SW480 (cell line): ENCODE measurements around the gene TMBIM1.
A peak's percentile ranks its signal among the peaks of the same experiment; 100 is the strongest.

Experiments
- DNase-seq: peaks from one replicate; pipeline ENCODE4 v3.0.0-alpha.2; 2016; ENCODE audit warnings: low spot score

Gene TMBIM1

GRCh38 chr2:218271865-218272530 lies 20.3 kb downstream of the TMBIM1 start:
- no peak for DNase-seq

GRCh38 chr2:218271487-218271797 lies 20.9 kb downstream of the TMBIM1 start:
- no peak for DNase-seq

- no peak for DNase-seq
Observed at GRCh38 chr2:218270721-218271486, 21.4 kb downstream of the TMBIM1 start.

- DNase-seq: peak; percentile 99
Observed at GRCh38 chr2:218269900-218270720, 22.2 kb downstream of the TMBIM1 start, which contains the start of the genes AAMP and PNKD. TSS of gene AAMP (minus strand) at chr2:218270137. CDS start at chr2:218270086, 51 bp downstream. TSS of gene PNKD (plus strand) at chr2:218270519. CDS start at chr2:218270536, 17 bp downstream.

- DNase-seq: no peak
Observed at GRCh38 chr2:218267259-218267658, 25.0 kb downstream of the TMBIM1 start.

- no peak for DNase-seq
Observed at GRCh38 chr2:218266316-218266979, 25.9 kb downstream of the TMBIM1 start.

DNA sequence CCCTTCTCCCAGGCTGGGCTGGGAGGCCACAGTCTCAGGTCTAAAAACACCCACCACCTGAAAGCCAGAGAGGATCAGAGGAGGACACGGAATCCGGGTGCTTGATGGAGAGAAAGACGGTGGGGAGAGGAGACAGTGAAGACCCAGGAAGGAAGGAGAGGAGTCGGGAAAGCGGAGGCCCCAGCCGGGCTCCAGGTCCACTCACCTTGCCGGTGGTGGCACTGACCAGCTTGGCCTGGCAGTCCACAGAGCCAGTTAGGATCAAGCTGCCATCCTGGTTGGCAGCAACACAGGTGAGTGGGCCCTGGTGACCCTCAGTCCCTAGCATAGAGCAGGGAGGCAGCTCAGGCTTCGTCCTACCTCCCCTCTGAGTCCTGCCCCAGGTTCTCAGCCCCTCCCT lies 26.7 kb downstream of the TMBIM1 start:
- DNase-seq: no peak

- DNase-seq: no peak
Observed at GRCh38 chr2:218264773-218265561, 27.3 kb downstream of the TMBIM1 start.

DNA sequence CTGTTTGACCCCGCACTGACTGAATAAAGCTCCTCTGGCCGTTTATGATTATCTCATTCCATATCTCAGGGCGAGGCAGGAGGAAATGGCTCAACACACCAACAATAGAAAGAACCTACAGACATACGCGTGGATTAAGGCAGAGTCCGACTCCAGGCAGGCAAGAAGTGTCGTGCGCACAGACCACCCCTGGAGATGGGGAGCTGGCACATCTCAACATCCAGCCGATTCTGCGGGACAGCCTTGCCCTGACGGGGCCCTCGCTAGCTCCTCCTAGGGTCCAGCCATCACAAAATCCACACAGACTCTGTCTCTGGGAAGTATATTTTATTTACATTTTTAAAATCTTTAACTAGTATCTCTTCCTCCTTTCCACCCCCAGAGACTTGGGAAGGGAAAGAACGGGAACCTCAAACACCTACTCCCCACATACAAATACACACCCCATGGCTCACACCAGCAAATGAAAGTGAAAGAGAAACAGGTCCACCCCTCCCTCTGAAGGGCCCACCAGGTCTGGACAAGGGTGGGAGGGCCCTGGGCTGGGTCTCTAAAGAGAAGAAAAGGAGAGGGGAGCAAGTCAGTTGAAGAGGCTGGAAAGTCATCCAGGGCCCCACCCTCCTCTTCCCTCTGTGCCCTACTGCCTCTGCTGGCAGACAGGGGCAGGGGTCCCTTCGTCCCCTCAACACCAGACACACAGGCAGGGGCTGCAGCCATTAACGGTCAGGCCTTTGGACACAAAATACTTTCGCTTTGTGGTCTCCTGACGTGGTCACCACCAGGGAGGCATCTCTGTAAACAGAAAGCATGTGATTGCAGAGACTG lies 28.3 kb downstream of the TMBIM1 start:
- no peak for DNase-seq

GRCh38 chr2:218262631-218263586 lies 29.4 kb downstream of the TMBIM1 start:
- DNase-seq: no peak

DNA sequence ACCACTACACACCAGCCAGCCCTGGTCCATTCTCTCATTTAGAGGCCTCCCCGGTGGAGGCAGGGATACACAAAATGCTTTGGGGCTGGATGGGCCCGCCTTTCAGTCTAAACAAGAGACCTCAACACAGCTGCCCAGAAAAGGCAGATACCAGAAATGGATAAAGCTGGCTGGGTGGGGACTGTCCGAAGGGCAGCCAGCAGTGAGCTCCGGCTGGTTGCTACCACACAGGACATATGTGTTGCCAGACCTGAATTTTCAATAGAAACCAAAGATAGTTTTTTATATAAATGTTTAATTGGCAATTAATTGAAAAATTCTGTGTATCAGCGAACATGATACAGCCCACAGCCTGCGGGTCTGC lies 30.1 kb downstream of the TMBIM1 start:
- no peak for DNase-seq

DNA sequence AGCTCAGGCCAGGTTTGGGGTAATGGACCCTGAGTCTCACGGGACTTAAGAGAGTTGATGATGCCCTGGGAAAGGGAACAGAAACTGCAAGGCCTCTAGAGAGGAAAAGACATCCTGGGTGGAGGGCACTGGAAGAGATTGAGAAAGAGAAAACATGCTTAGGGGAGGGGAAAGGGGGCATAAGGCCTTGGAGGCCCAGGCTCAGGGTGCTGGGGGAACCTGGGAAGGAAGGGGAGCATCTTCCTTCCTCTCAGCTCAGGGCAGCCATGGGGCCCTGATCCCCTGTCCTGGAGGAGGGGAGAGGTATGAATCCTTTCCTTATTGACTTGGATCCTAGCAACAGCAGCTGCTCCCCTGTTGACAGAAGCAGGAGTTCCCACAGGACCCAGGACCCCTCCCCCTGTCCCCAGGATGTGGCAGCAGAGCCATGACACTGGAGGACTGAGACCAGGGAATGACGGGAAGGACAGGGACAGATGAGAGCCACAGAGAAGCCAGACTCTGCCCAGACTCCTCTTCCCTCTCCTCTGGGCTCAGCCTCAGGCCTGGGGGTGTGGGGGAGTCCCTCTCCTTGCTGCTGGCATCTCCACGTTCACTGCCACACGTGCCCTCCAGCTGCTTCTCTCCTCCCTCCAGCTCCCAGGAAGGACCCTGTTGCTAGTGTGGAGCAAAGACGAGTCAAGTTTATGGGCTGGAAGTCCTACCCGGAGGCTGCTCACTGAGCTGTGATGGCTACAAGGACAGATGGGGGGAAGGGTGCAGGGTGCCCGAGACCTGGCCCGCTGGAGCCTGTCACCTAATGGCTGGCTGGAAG lies 30.7 kb downstream of the TMBIM1 start:
- DNase-seq: no peak

DNA sequence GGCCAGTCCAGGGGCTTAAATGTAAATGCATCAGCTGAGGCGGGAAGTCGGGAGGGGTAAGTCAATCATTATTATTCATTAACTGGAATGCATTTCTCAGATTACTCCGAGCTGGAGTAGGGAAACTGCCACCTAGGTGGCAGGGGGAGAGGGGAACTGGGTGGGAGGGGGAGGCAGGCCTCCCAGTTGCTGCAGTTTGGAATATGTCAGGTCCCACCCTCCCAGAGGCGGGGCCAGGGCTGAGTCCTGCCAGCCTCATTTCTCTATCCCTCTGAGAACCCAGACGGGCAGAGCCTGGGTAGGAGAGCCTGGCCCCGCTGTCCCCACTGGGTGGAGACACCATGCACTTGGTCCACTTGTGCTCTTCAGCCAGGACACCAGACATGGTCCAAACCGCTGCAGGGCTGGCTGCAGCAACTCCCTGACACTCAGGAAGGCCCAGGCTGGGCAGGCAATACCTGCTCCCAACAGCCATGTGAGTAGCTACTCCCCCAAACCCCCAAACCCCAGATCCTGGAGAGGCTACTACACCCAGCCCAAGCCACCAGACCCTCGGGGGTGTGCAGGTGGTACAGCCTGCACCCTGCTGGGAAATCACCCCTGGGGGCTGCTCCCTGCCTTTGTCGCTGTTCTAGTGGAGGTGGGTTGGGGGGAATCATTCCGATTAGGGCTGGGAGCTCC lies 31.4 kb downstream of the TMBIM1 start, which contains the start of gene GPBAR1:
Gene GPBAR1 (plus strand): TSS at position 274 of the 681 bp plus-strand sequence. CDS start 1,710 bp downstream, outside the sequence.
- no peak for DNase-seq

DNA sequence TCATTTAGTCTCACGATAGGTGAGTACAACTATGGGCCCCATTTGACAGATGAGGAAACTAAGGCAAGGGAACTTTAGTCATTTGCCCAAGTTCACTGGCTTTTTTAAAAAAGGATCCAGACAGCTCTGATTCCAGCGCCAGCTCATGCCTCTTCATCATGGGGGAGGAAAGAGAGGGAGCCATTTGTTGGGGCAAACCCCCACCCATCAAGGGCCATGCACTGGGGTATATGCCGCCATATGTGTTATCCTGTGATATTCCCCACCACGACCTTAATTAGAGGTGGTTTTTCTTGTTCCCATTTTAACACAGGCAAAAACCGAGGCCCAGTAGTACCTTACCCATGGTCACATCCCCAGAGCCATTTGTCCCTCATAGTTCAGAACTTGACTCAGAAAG lies 32.1 kb downstream of the TMBIM1 start:
- no peak for DNase-seq

DNA sequence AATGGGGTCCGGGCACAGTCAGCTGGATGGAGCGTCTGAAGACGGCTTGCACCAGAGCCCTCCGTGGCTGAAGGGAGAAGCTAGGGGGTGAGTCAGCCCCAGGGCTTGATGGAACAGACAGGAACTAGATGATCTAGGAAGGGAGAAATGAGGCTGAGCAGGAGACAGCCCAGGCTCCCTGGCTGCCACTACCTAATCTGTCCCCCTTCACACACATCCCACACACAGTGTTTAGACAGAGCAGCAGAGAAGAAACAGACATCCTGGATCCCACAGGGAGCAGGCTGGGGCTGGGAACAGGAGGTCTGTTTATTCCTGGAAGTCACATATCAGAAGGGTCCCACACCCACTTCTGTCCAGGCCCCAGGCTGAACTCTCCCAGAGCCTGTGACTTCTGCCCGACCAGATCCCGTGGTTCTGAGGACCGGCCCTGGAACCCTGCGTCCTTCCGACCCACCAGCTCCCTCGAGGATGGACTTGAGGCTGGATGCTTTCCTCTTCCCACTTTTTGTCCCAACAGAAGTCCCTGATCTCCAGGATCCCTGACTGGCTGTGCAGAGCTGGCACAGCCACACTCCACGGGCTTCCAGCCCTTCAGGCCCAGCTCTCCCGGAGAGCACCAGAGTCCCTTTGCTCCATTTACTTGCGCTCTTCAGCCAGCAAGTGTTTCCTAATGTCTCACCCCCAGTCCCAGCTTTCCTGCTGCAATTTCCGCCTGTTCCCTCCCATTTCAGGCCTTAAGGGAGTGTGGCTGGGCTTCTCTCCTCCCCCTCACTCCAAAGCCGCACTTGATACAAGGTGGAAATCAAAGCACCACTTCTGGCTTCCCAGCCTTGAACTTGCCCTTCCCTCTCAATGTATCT lies 33.0 kb downstream of the TMBIM1 start:
- no peak for DNase-seq

- no peak for DNase-seq
Observed at GRCh38 chr2:218257390-218257981, 34.8 kb downstream of the TMBIM1 start.
